ENCODE data around the gene HVCN1. TPM values are rescaled to one million over a fixed set of nuclear protein-coding genes. Genes with fewer than 3 reads are reported as not detected.

Gene HVCN1
- total RNA-seq, 1 experiment from 2014 or later: 0.23 TPM

GRCh38 chr12:110708917-110709316, 20.0 kb upstream of the HVCN1 start:
- Mint-ChIP-seq H3K36me3 (ENCODE audit: insufficient read depth, unreplicated experiment) (no peaks in the 10 kb centered on the region), H3K27me3 (ENCODE audit: insufficient read depth, unreplicated experiment) (no peaks in the 10 kb centered on the region), H3K4me3 (ENCODE audit: unreplicated experiment) (no peak overlapping the region), H3K4me1 (ENCODE audit: low read depth, unreplicated experiment) (peaks cover 7% of the 10 kb centered on the region), H3K27ac (ENCODE audit: unreplicated experiment) (no peak overlapping the region), H3K9me3 (ENCODE audit: unreplicated experiment) (no peaks in the 10 kb centered on the region)
- Histone ChIP-seq H3K27me3 (replicated peaks; ENCODE audit: control insufficient read depth, insufficient read depth, low read length) (no peaks in the 10 kb centered on the region), H3K4me1 (no peaks in the 10 kb centered on the region), H3K9me3 (no peaks in the 10 kb centered on the region), H3K4me3 (ENCODE audit: low read depth, low read length) (no peak overlapping the region), H3K36me3 (ENCODE audit: control insufficient read depth, insufficient read depth, low read length) (no peaks in the 10 kb centered on the region)
- intact Hi-C loops (cut with micrococcal nuclease; ENCODE audit: unreplicated experiment): no loop called here
- ChIA-PET CTCF (no interaction called here), POLR2A (no interaction called here)
- DNase-seq: no peak
- BruUV-seq (replicated peaks): no TSS peak
- TF ChIP-seq CTCF (IDR thresholded peaks at IDR 0.05; ENCODE audit: insufficient read depth in 1 of 2, low read depth in 1 of 2, low read length in 1 of 2, severe bottlenecking in 1 of 2, unreplicated experiment in 1 of 2): no peak

GRCh38 chr12:110705309-110705708, 16.4 kb upstream of the HVCN1 start:
- DNase-seq: no peak
- H3K4me1 ChIP-seq: no peaks in the 10 kb centered on the region
- H3K4me3 Mint-ChIP-seq (ENCODE audit: unreplicated experiment): no peak overlapping the region
- no peak overlapping the region for H3K27ac Mint-ChIP-seq (ENCODE audit: unreplicated experiment)
- no peaks in the 10 kb centered on the region for H3K27me3 ChIP-seq (replicated peaks; ENCODE audit: control insufficient read depth, insufficient read depth, low read length)
- no peaks in the 10 kb centered on the region for H3K27me3 Mint-ChIP-seq (ENCODE audit: insufficient read depth, unreplicated experiment)
- BruUV-seq (replicated peaks): no TSS peak
- H3K4me1 Mint-ChIP-seq (ENCODE audit: low read depth, unreplicated experiment): peaks cover 7% of the 10 kb centered on the region
- no peaks in the 10 kb centered on the region for H3K9me3 ChIP-seq
- H3K36me3 Mint-ChIP-seq (ENCODE audit: insufficient read depth, unreplicated experiment): no peaks in the 10 kb centered on the region
- POLR2A ChIA-PET: interaction anchor here (0.6 to 1.2 kb wide), 2 partner anchors 237 to 683 kb away, joined by 3 to 9 read pairs; partner anchors contain the start of genes FAM216A and GPN3
- no peak overlapping the region for H3K4me3 ChIP-seq (ENCODE audit: low read depth, low read length)
- H3K9me3 Mint-ChIP-seq (ENCODE audit: unreplicated experiment): no peaks in the 10 kb centered on the region
- no peak for TF ChIP-seq CTCF (IDR thresholded peaks at IDR 0.05; ENCODE audit: insufficient read depth in 1 of 2, low read depth in 1 of 2, low read length in 1 of 2, severe bottlenecking in 1 of 2, unreplicated experiment in 1 of 2)
- intact Hi-C loops (cut with micrococcal nuclease; ENCODE audit: unreplicated experiment): no loop called here
- no peaks in the 10 kb centered on the region for H3K36me3 ChIP-seq (ENCODE audit: control insufficient read depth, insufficient read depth, low read length)
- CTCF ChIA-PET: interaction anchor here (0.5 to 1.9 kb wide), 13 partner anchors 9 to 812 kb away, joined by 3 to 29 read pairs (median 3); partner anchors contain the start of genes ARPC3 and CCDC63

GRCh38 chr12:110704750-110705149, 15.8 kb upstream of the HVCN1 start:
- H3K36me3 ChIP-seq (ENCODE audit: control insufficient read depth, insufficient read depth, low read length): no peaks in the 10 kb centered on the region
- ChIA-PET CTCF (interaction anchor here (0.5 to 1.9 kb wide), 15 partner anchors 9 to 812 kb away, joined by 3 to 29 read pairs (median 3); partner anchors contain the start of genes ARPC3 and CCDC63), POLR2A (interaction anchor here (1.2 kb wide), 1 partner anchor 237 kb away, joined by 3 read pairs; the partner anchor contains the start of genes FAM216A and GPN3)
- intact Hi-C loops (cut with micrococcal nuclease; ENCODE audit: unreplicated experiment): loop anchor here (1.0 kb wide), 1 partner anchor 122 kb away; no protein-coding TSS in a partner anchor
- H3K9me3 Mint-ChIP-seq (ENCODE audit: unreplicated experiment): no peaks in the 10 kb centered on the region
- H3K27me3 Mint-ChIP-seq (ENCODE audit: insufficient read depth, unreplicated experiment): no peaks in the 10 kb centered on the region
- DNase-seq: peak in 1 of 2 experiments; percentile 58
- H3K4me1 ChIP-seq: no peaks in the 10 kb centered on the region
- H3K36me3 Mint-ChIP-seq (ENCODE audit: insufficient read depth, unreplicated experiment): no peaks in the 10 kb centered on the region
- TF ChIP-seq CTCF (IDR thresholded peaks at IDR 0.05; ENCODE audit: insufficient read depth in 1 of 2, low read depth in 1 of 2, low read length in 1 of 2, severe bottlenecking in 1 of 2, unreplicated experiment in 1 of 2): peak; percentile 45 to 70
- H3K27ac Mint-ChIP-seq (ENCODE audit: unreplicated experiment): no peak overlapping the region
- H3K4me3 ChIP-seq (ENCODE audit: low read depth, low read length): no peak overlapping the region
- no peaks in the 10 kb centered on the region for H3K27me3 ChIP-seq (replicated peaks; ENCODE audit: control insufficient read depth, insufficient read depth, low read length)
- no TSS peak for BruUV-seq (replicated peaks)
- H3K4me3 Mint-ChIP-seq (ENCODE audit: unreplicated experiment): no peak overlapping the region
- peaks cover 7% of the 10 kb centered on the region for H3K4me1 Mint-ChIP-seq (ENCODE audit: low read depth, unreplicated experiment)
- H3K9me3 ChIP-seq: no peaks in the 10 kb centered on the region

All from Caco-2 (cell line).